Keratinocyte (primary cell): ENCODE measurements around the gene WDR77.

Experiments used
- EZH2 ChIP-seq: IDR thresholded peaks from one replicate; pipeline ENCODE4 v1.6.1; 2012; ENCODE audit warnings: inconsistent platforms, mild to moderate bottlenecking, low read length, moderate library complexity
- TF ChIP-seq, protein P1 (sequence below), 3 experiments: IDR thresholded peaks in 1 of 3; conservative IDR thresholded peaks in 1 of 3; optimal IDR thresholded peaks in 1 of 3; 2 replicates in 2 of 3; 3 replicates in 1 of 3; pipeline versions ENCODE3 to v1.5.1; 2011; ENCODE audit warnings: low read length in 3 of 3, mild to moderate bottlenecking in 3 of 3, moderate library complexity in 2 of 3, control low read depth in 1 of 3, inconsistent platforms in 1 of 3; ENCODE audit not compliant: insufficient read depth in 2 of 3; ENCODE audit errors: extremely low read depth in 1 of 3

- TF ChIP-seq, protein P1, sequence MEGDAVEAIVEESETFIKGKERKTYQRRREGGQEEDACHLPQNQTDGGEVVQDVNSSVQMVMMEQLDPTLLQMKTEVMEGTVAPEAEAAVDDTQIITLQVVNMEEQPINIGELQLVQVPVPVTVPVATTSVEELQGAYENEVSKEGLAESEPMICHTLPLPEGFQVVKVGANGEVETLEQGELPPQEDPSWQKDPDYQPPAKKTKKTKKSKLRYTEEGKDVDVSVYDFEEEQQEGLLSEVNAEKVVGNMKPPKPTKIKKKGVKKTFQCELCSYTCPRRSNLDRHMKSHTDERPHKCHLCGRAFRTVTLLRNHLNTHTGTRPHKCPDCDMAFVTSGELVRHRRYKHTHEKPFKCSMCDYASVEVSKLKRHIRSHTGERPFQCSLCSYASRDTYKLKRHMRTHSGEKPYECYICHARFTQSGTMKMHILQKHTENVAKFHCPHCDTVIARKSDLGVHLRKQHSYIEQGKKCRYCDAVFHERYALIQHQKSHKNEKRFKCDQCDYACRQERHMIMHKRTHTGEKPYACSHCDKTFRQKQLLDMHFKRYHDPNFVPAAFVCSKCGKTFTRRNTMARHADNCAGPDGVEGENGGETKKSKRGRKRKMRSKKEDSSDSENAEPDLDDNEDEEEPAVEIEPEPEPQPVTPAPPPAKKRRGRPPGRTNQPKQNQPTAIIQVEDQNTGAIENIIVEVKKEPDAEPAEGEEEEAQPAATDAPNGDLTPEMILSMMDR (optimal IDR thresholded peaks at IDR 0.05 in 1 of 3, IDR thresholded peaks at IDR 0.05 in 1 of 3, conservative IDR thresholded peaks at IDR 0.05 in 1 of 3; ENCODE audit: extremely low read depth in 1 of 3, insufficient read depth in 2 of 3, low read length in 3 of 3), result no peak
- no peak for TF ChIP-seq EZH2
These were observed 19.0 kb upstream of the WDR77 start for GRCh38 chr1:111467865-111468716.
